Suprapubic skin (tissue), 3 donors: ENCODE results near the gene TNFSF4.

Experiments
- EP300 ChIP-seq: sonication (generic); formaldehyde crosslinking; IDR thresholded peaks from one replicate; pipeline ENCODE4 v1.6.1; 2017; ENCODE audit warnings: antibody characterized with exemption
- POLR2A ChIP-seq, 2 donors: fragments of 450-650 bp; IDR thresholded peaks; one replicate each; pipeline ENCODE4 v1.6.1; 2017; ENCODE audit warnings: antibody characterized with exemption in 2 of 2, mild to moderate bottlenecking in 2 of 2, moderate library complexity in 2 of 2
- TF ChIP-seq, protein P1 (sequence below), 2 donors: fragments of 200-600 bp in 1 of 2; fragments of 450-650 bp in 1 of 2; sonication (generic) in 1 of 2; IDR thresholded peaks; one replicate each; pipeline ENCODE4 v1.5.1; 2016 to 2019; ENCODE audit warnings: antibody characterized with exemption in 2 of 2, mild to moderate bottlenecking in 1 of 2, moderate library complexity in 1 of 2

- TF ChIP-seq, protein P1, sequence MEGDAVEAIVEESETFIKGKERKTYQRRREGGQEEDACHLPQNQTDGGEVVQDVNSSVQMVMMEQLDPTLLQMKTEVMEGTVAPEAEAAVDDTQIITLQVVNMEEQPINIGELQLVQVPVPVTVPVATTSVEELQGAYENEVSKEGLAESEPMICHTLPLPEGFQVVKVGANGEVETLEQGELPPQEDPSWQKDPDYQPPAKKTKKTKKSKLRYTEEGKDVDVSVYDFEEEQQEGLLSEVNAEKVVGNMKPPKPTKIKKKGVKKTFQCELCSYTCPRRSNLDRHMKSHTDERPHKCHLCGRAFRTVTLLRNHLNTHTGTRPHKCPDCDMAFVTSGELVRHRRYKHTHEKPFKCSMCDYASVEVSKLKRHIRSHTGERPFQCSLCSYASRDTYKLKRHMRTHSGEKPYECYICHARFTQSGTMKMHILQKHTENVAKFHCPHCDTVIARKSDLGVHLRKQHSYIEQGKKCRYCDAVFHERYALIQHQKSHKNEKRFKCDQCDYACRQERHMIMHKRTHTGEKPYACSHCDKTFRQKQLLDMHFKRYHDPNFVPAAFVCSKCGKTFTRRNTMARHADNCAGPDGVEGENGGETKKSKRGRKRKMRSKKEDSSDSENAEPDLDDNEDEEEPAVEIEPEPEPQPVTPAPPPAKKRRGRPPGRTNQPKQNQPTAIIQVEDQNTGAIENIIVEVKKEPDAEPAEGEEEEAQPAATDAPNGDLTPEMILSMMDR (IDR thresholded peaks at IDR 0.05), result no peak
- TF ChIP-seq POLR2A (IDR thresholded peaks at IDR 0.05) (no peak), EP300 (no peak)
Observed at GRCh38 chr1:173191011-173191705, 16.0 kb downstream of the TNFSF4 start.
